NCI-H2171 (cell line): ENCODE data around the gene CBARP.
"Not testable (repeated sequence)": the region's sequence is repeated elsewhere in the genome, so short reads cannot be mapped to it uniquely, and the experiment has no call there.

ENCODE experiments used
- DNase-seq: peaks from one replicate; lab custom pipeline; 2025; lab: John Stamatoyannopoulos, UW

CBARP gene

DNA sequence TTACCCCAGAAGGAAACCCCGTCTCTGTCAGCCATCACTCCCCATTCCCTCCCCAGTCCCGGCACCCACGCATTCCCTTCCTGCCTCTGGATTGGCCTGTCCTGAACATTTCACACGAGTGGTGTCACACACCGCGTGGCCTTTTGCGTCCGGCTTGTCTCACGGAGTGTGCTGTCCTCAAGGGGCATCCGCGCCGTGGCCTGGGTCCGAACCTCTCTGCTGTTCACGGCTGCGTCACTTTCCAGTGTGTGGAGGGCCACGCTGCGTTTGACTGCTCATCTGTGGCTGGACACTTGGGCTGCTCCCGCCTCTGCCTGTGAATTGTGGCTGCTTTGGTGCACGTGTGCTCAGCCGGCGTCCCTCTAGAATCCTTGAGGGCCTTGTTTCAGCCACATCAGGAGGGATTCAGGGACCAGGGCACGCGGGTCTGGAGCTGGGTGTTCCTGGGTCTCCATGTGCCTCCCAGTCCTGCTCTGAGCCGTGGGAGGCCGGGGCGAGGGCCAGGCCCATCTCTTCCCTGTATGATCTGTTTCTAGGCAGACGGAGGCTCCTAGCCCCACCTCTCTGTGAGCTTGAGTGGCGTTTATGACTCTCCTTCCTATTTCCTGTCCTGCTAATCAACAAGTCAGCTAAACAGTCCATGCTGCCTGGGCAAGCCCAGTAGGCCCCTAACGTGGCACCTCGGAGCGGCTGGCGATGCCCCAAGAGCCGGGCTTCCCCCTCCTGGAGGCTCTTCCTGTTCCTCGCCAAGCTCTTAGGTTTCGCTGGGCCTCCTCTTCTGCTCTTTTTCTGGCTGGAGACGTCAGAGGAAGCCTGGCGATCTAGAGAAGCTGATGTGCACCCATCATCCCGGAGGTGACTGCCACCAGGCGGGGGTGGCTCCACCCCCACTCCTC lies 24.2 kb downstream of the CBARP start:
- DNase-seq: no peak

DNA sequence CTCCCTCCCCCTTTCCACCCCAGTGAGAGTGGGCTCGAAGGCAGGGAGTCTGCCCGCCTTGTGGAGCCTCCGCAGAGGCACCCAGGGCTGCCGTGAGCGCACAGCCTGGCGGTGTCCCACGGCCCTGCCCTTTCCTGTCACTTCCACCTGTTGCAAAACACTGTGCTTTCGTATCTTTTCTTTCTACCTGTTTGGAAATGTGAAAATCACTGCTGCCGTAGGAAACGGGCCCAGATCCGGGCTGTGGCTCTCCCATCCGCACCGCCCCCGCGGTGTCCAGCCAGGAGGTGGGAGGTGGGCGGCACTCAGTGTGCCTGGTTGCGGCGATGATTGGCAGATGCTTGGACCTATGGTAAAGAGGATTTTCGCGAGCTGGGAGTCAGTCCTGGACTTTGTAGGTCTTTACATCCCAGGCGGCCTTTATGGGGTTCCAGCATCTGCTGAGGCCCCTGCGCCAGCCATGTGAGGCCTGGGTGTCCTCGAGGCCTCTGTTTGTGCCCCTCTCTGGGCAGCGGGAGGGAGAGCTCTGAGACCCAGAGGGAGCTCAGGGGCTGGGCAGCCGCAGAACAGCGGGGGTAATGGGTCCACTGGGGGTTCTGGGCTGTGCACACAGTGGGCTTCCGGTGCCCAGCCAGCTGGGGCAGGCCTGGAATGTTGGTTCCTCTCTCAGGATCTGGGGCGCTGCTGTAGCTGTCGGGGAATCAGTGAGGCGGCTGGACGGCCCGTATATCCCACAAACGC lies 26.1 kb downstream of the CBARP start:
- no peak for DNase-seq

DNA sequence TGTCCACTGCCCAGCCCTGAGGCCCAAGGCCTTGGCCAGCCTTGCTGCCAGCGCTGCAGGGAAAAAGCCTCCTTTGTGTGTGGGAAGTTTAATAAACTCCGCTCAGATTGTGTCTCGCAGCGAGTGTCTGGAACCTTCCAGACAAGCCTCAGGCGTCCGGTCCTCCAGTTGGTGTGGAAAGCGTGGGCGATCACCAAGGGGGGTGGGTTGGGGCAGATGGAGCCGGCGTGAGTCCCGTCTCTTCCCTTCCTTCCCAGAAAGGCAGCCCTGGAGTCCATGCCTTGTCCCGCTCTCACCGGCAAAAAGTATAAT lies 27.6 kb downstream of the CBARP start:
- DNase-seq: no peak

DNA sequence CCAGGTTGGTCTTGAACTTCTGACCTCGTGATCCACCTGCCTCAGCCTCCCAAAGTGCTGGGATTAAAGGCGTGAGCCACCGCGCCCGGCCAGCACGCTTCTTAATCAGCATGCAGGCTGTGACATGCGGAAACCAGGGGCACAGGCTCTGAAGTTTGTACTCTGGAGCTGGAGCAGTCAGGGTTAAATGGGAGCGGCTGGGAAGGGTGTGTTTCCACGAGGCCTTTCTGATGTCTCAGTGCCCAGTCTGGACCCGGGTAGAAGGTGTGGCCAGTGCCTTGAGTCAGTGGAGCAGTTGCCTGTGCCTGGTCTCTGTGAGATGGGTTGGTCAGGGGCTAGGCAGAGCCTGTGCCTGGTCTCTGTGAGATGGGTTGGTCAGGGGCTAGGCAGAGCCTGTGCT lies 29.0 kb downstream of the CBARP start:
- DNase-seq: not testable (repeated sequence)

DNA sequence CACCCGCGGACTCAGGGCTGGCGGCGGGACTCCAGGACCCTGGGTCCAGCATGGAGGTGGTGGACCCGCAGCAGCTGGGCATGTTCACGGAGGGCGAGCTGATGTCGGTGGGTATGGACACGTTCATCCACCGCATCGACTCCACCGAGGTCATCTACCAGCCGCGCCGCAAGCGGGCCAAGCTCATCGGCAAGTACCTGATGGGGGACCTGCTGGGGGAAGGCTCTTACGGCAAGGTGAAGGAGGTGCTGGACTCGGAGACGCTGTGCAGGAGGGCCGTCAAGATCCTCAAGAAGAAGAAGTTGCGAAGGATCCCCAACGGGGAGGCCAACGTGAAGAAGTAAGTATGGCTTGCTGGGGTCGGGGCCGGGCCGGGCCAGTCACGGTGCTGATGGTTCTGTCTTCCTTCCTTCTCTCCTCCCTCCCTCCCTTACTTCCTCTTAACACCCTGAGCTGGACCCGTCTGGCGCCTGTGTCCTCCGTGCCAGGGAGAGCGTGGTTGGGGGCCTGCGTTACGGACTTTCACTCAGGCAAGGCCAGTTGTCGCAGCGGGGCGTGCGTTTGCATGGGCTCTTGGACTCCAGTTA lies 30.8 kb downstream of the CBARP start:
- no peak for DNase-seq

DNA sequence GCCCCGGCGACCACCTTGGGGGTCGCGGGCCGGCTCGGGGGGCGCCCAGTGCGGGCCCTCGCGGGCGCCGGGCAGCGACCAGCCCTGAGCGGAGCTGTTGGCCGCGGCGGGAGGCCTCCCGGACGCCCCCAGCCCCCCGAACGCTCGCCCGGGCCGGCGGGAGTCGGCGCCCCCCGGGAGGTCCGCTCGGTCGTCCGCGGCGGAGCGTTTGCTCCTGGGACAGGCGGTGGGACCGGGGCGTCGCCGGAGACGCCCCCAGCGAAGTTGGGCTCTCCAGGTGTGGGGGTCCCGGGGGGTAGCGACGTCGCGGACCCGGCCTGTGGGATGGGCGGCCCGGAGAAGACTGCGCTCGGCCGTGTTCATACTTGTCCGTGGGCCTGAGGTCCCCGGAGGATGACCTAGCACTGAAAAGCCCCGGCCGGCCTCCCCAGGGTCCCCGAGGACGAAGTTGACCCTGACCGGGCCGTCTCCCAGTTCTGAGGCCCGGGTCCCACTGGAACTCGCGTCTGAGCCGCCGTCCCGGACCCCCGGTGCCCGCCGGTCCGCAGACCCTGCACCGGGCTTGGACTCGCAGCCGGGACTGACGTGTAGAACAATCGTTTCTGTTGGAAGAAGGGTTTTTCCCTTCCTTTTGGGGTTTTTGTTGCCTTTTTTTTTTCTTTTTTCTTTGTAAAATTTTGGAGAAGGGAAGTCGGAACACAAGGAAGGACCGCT lies 31.5 kb downstream of the CBARP start:
- DNase-seq: no peak

DNA sequence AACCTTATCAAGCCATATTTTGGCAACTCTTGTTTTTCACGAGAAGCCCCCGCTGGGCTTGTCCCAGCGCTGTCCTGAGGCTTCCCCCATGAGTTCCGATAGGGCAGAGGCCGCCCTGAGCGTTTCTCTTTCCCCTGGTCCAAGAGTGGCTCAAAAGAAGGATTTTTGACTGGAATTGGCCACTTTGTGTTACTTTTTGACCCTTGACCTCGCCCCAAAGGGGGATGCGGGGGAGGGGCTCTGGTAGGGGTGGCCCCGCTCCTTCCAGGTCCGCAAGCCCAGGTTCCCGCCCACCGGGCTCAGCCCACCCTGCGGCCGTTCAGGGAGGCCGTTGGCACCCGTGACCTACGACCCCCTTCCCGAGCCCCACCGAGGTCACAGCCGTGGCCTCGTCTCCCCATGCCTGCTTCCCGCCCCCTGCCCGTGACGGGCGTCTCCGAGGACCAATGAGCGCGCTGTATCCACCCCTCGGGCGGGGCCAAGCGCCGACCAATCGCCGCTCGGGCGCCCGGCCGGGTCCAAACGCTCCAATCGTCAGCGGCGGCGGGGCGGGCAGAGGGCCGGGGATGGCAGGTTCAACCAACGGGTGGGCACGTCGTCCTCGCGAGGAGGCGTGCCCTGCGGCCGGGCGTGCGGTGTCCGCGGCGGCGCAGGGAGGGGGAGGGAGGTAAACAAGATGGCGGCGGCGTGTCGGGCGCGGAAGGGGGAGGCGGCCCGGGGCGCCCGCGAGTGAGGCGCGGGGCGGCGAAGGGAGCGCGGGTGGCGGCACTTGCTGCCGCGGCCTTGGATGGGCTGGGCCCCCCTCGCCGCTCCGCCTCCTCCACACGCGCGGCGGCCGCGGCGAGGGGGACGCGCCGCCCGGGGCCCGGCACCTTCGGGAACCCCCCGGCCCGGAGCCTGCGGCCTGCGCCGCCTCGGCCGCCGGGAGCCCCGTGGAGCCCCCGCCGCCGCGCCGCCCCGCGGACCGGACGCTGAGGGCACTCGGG lies 32.4 kb downstream of the CBARP start, which contains the start of gene STK11:
STK11 (plus strand) TSS at position 665 of the 986 bp plus-strand sequence. CDS start 1,136 bp downstream, outside the sequence.
- peak; percentile 97 for DNase-seq

DNA sequence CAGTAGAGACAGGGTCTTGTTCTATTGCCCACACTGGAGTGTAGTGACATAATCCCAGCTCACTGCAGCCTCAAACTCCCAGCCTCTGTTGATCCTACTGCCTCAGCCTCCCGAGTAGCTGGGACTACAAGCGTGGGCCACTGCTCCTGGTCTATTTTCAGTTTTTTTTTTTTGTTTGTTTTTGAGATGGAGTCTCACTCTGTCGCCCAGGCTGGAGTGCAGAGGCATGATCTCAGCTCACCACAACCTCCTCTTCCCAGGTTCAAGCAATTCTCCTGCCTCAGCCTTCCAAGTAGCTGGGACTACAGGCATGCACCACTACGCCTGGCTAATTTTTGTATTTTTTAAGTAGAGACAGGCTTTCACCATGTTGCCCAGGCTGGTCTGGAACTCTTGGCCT lies 37.2 kb downstream of the CBARP start:
- not testable (repeated sequence) for DNase-seq

DNA sequence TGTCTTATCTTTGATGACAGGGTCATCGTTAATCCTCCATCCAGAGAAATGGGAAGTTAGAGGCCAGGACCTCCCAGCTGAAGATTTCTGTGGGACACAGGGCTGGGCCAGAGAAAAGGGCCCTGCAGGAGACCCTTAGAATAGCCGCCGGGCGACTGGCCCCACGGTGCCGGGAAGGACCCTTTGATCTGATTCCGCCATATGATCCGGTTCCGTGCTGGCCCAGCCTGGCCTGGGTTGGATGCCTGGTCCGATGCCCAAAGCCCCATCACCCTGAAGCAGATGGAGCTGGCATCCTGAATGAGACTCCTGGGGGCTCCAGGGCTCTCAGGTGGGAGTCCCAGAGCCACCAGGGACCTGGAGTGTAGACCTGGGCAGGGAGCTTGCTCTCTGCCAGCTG lies 38.3 kb downstream of the CBARP start:
- no peak for DNase-seq

DNA sequence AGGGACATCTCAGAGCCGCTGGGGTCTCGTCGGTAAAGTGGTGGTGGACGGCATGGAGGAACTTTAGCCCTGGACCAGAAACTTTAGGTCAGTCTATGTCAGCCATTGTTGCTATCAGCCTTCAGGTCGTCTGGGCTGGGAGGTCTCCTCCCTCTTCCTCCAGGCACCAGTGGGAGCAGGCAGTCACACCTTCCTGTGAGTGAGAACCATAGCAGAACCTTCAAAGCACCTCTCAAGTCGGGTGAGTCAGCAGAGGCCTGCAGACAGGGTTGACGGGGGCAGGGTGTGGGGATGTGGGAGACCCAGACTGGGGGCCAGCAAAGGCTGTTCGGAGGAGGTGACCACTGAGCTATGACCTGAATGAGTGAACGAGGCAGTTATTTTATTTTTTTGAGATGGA lies 48.4 kb downstream of the CBARP start:
- DNase-seq: no peak

DNA sequence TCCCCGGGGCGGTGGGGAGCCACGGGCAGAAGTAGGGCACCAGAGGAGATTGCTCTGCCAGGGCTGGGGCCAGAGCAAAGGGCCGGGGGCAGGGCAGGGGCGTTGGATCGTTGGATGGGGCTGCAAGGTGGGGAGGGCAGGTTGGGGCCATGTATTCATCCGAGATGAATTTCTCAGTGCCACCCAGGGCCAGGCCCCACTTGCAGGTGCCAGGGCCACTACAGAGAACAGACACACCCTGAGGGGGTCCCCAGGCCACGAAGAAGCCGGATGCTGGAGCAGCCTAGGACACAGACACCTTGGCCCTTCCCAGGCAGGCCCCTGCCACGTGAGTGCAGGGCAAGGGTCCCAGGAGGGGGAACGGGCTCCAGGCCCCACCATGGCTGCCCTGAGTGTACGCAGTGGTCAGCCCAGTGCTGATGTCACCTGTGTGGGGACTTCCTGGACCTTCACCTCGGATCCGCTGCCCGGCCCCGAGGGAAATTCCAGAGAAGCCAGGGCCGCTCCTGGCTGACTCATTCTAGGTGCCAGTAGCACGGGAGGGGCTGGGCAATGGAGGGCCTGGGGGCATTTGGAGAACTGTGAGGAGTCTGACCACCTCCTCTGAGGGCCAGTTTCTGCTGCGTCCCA lies 54.1 kb downstream of the CBARP start:
- DNase-seq: no peak

DNA sequence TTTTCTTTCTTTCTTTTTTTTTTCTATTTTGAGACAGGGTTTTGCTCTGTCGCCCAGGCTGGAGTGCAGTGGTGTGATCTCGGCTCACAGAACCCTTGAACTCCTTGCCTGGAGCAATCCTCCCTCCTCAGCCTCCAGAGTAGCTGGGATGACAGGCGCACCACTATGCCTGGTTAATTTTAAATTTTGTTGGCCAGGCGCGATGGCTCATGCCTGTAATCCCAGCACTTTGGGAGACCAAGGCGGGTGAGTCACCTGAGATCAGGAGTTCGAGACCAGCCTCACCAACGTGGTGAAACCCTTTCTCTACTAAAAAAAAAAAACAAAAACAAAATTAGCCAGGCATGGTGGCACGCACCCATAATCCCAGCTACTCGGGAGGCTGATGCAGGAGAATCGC lies 55.1 kb downstream of the CBARP start:
- no peak for DNase-seq

DNA sequence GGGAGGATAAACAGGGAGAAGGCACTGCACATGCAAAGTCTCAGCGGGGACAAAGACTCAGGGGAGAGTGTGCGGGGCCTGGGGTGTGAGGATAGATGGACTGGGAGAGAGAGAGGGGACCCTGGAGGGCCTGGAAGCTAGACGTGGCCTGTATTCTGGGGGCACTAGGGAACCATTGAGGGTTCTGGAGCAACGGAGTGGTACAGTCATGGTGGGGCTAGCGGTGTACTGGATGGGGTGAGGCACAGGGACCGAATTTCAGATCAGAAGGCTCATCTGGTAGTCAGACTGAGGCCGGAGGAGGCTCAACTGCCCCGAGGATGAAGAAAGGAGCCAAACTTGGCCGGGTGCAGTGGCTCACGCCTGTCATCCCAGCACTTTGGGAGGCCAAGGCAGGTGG lies 55.7 kb downstream of the CBARP start:
- no peak for DNase-seq

DNA sequence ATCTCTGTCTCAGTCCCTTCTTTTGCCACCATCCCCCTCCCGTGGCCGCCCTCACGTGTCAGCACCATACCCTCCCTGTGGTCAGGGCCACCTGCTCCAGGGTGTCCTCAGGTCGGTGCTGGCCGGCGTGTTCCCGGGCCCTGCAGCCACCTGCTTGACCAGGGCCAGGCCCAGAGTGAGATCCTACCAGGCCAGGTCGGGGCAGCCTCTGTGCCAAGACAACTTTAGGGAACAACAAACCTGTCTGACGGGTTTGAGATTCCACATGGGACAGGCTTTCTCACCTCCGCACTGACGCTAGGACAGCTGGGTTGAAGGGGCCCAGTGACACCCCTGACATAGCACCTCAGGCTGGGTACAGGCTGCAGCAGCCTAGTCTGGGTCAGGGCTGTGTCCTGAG lies 56.2 kb downstream of the CBARP start:
- no peak for DNase-seq
